OCI-LY7 (cell line): Measurements from ENCODE around the gene CBFA2T2. TPM values are rescaled to one million over a fixed set of nuclear protein-coding genes. Genes with fewer than 3 reads are reported as not detected.
"Not testable (repeated sequence)": the region's sequence is repeated elsewhere in the genome, so short reads cannot be mapped to it uniquely, and the experiment has no call there.

Experiments
- BruUV-seq: library from RNA; stranded (reverse); fragments of 400-500 nt; replicated peaks from 2 replicates; lab custom pipeline; 2021; lab: Mats Ljungman, UMichigan
- CTCF ChIA-PET: fragments of 300-600 bp; sonication (Branson Sonifier 250); formaldehyde crosslinking; loops from one replicate; lab custom pipeline; 2022; ENCODE audit warnings: antibody characterized with exemption; ENCODE audit not compliant: unreplicated experiment; lab: Charles Lee
- POLR2A ChIA-PET: fragments of 300-600 bp; sonication (Branson Sonifier 250); formaldehyde crosslinking; loops from one replicate; lab custom pipeline; 2022; ENCODE audit warnings: antibody characterized with exemption; lab: Charles Lee
- DNase-seq: peaks from one replicate; pipeline ENCODE4 v3.0.0-alpha.2; 2015; ENCODE audit warnings: low spot score
- H2AFZ ChIP-seq: fragments of 200-600 bp; sonication (generic), shearing (Covaris generic); 2 replicates; pipeline ENCODE4 v1.6.1; 2014; ENCODE audit warnings: mild to moderate bottlenecking, antibody characterized with exemption, low read length, moderate library complexity
- H3K27ac ChIP-seq: fragments of 200-600 bp; sonication (generic); 2 replicates; pipeline ENCODE4 v1.5.1; 2014; ENCODE audit warnings: mixed run types, low read depth, mild to moderate bottlenecking, moderate library complexity, low read length, inconsistent platforms; ENCODE audit not compliant: poor library complexity, severe bottlenecking
- H3K36me3 ChIP-seq: fragments of 200-600 bp; sonication (generic); 2 replicates; pipeline ENCODE4 v1.6.1; 2014; ENCODE audit warnings: mild to moderate bottlenecking, antibody characterized with exemption, low read length, moderate library complexity, mixed read lengths; ENCODE audit not compliant: insufficient read depth
- H3K4me1 ChIP-seq: fragments of 200-600 bp; sonication (generic); 2 replicates; pipeline ENCODE4 v1.5.1; 2014; ENCODE audit warnings: mild to moderate bottlenecking, low read length; ENCODE audit not compliant: insufficient read depth, poor library complexity, severe bottlenecking
- H3K4me2 ChIP-seq: fragments of 200-600 bp; sonication (generic); 2 replicates; pipeline ENCODE4 v1.6.1; 2014; ENCODE audit warnings: mild to moderate bottlenecking, low read length
- H3K4me3 ChIP-seq: fragments of 200-600 bp; sonication (generic); 2 replicates; pipeline ENCODE4 v1.5.1; 2014; ENCODE audit warnings: mild to moderate bottlenecking, low read depth, low read length; ENCODE audit not compliant: poor library complexity, severe bottlenecking
- H3K79me2 ChIP-seq: fragments of 200-600 bp; sonication (generic); 2 replicates; pipeline ENCODE4 v1.6.1; 2016; ENCODE audit warnings: low read depth, mild to moderate bottlenecking, low read length, moderate library complexity, mixed read lengths; ENCODE audit not compliant: insufficient read depth
- H3K9me2 ChIP-seq: fragments of 200-600 bp; sonication (generic); 2 replicates; pipeline ENCODE4 v1.6.1; 2016; ENCODE audit warnings: mild to moderate bottlenecking, low read length, mixed read lengths; ENCODE audit not compliant: insufficient read depth
- H3K9me3 ChIP-seq: fragments of 200-600 bp; sonication (generic); 2 replicates; pipeline ENCODE4 v1.6.1; 2014; ENCODE audit warnings: mild to moderate bottlenecking, mixed run types, low read length, mixed read lengths
- H4K20me1 ChIP-seq: fragments of 200-600 bp; sonication (generic); 2 replicates; pipeline ENCODE4 v1.6.1; 2014; ENCODE audit warnings: mild to moderate bottlenecking, antibody characterized with exemption, low read length, moderate library complexity, mixed read lengths; ENCODE audit not compliant: insufficient read depth
- EZH2phosphoT487 ChIP-seq: fragments of 200-600 bp; sonication (generic); IDR thresholded peaks from 2 replicates; pipeline ENCODE4 v1.6.1; 2018; ENCODE audit warnings: low read depth, borderline replicate concordance, mild to moderate bottlenecking, mixed run types, antibody characterized with exemption, low read length, moderate library complexity, mixed read lengths
- intact Hi-C: fragments of 100-400 bp; cut with micrococcal nuclease; formaldehyde crosslinking; loops from one replicate; pipeline ENCODE4 v1.10.0; 2022; ENCODE audit not compliant: unreplicated experiment
- total RNA-seq, 2 experiments: library from RNA; depleted of rRNA in 1 of 2; stranded (reverse); fragments of >200 nt in 1 of 2; shearing (Covaris generic) in 1 of 2; gene quantifications; 2 replicates each; pipeline ENCODE4 v1.2.3, GENCODE V29; 2014 to 2022
- TF ChIP-seq, protein P1 (sequence below): fragments of 200-600 bp; sonication (generic); conservative IDR thresholded peaks from 2 replicates; pipeline ENCODE4 v1.5.1; 2014; ENCODE audit warnings: mild to moderate bottlenecking, antibody characterized with exemption, low read length, moderate library complexity, mixed read lengths

The CBFA2T2 gene
- total RNA-seq, 2 experiments from 2014 or later: 20.7 to 32.9 TPM

DNA sequence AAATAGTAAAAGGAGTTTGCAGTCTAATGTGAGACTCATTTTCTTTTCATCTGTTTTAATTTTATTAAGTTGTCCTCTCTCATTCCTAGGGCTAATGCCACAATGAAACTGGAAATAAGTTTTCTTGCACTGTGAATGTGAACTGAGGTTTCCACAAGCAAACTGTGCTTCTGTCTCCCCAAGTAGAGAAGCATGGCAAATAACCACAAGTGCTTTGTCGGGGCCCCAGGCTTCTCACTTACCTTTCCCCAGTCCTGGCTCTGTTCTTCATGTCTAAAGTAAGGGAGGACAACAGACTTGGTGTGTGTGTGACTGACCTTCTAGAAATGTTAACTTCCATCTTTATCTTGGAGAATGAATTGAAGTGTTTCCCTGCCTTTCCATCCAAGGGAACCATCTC is 80.8 kb downstream of the CBFA2T2 start:
- H3K79me2 ChIP-seq: peaks cover 92% of the 10 kb centered on the region
- peak overlapping the region; percentile 99 for H3K27ac ChIP-seq

DNA sequence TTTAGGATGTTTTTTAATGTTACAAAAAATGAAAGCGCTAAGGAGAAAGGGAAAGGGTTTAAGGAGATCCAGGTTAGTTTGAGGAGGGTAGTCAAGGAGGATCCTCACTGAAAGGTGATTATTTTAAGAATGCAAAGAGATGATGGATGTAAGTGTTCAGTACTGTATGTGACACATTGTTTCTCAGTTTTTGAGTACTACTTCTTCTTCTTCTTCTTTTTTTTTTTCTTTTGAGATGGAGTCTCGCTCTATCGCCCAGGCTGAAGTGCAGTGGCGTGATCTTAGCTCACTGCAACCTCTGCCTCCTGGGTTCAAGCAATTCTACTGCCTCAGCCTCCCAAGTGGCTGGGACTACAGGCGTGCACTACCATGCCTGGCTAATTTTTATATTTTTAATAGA is 83.4 kb downstream of the CBFA2T2 start:
- H4K20me1 ChIP-seq, BruUV-seq, intact Hi-C loops, CTCF ChIA-PET, H2AFZ ChIP-seq, H3K9me3 ChIP-seq, H3K9me2 ChIP-seq, H3K4me3 ChIP-seq: not testable (repeated sequence)
- peak overlapping the region; percentile 99 for H3K27ac ChIP-seq
- DNase-seq: peak; percentile 46
- peaks cover 97% of the 10 kb centered on the region for H3K4me1 ChIP-seq
- peaks cover 21% of the 10 kb centered on the region; the same call in 1 of the 2 replicates for H3K36me3 ChIP-seq
- H3K4me2 ChIP-seq: peak overlapping the region; percentile 94
- POLR2A ChIA-PET: interaction anchor here (0.8 to 1.8 kb wide), 3 partner anchors 21 to 93 kb away, joined by 3 to 5 read pairs (median 4); partner anchors contain the start of genes ACTL10 and CBFA2T2
- H3K79me2 ChIP-seq: peaks cover 94% of the 10 kb centered on the region

More for the DNA sequence above, 80.8 kb downstream of the CBFA2T2 start:
- Histone ChIP-seq H2AFZ (no peak overlapping the region; the same call in 1 of the 2 replicates), H3K9me3 (no peaks in the 10 kb centered on the region), H3K9me2 (no peaks in the 10 kb centered on the region), H3K4me3 (peak overlapping the region; percentile 46), H3K4me1 (peaks cover 97% of the 10 kb centered on the region), H3K4me2 (peak overlapping the region; percentile 94), H3K36me3 (peaks cover 23% of the 10 kb centered on the region; the same call in 1 of the 2 replicates), H4K20me1 (no peaks in the 10 kb centered on the region)
- ChIA-PET POLR2A (interaction anchor here (0.8 to 1.4 kb wide), 2 partner anchors 9 to 35 kb away, joined by 3 to 7 read pairs; no protein-coding TSS in a partner anchor), CTCF (no interaction called here)
- no TSS peak for BruUV-seq
- intact Hi-C loops: no loop called here
- peak; percentile 56 for DNase-seq
- no peak for TF ChIP-seq EZH2phosphoT487
- TF ChIP-seq, protein P1, sequence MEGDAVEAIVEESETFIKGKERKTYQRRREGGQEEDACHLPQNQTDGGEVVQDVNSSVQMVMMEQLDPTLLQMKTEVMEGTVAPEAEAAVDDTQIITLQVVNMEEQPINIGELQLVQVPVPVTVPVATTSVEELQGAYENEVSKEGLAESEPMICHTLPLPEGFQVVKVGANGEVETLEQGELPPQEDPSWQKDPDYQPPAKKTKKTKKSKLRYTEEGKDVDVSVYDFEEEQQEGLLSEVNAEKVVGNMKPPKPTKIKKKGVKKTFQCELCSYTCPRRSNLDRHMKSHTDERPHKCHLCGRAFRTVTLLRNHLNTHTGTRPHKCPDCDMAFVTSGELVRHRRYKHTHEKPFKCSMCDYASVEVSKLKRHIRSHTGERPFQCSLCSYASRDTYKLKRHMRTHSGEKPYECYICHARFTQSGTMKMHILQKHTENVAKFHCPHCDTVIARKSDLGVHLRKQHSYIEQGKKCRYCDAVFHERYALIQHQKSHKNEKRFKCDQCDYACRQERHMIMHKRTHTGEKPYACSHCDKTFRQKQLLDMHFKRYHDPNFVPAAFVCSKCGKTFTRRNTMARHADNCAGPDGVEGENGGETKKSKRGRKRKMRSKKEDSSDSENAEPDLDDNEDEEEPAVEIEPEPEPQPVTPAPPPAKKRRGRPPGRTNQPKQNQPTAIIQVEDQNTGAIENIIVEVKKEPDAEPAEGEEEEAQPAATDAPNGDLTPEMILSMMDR: no peak

DNA sequence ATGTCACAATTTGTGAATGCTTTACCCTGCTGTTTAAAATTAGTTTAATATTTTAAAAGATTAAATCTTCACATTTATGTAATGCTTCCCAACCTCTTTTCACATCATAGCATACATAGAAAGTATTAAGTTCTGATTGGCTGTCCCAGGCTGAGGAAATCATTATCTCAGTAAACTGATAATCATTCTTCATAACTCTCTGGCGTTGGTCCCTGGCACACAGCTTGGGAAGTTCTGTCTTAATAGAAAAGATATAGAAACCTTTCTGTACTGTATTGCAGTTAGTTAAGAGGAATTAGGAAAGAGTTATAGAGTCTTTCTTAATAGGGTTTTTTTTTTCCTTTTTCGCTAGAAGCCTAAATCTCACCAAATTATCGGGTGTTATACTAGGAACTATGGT is 85.4 kb downstream of the CBFA2T2 start:
- no peak for DNase-seq
- H4K20me1 ChIP-seq: no peaks in the 10 kb centered on the region
- H3K27ac ChIP-seq: peak overlapping the region; percentile 99
- no peaks in the 10 kb centered on the region for H3K9me3 ChIP-seq
- H3K4me2 ChIP-seq: peak overlapping the region; percentile 8
- intact Hi-C loops: no loop called here
- peaks cover 98% of the 10 kb centered on the region for H3K79me2 ChIP-seq
- peaks cover 88% of the 10 kb centered on the region for H3K4me1 ChIP-seq
- no TSS peak for BruUV-seq
- H2AFZ ChIP-seq: no peak overlapping the region
- H3K4me3 ChIP-seq: no peak overlapping the region
- TF ChIP-seq, protein P1: no peak
- TF ChIP-seq EZH2phosphoT487: no peak
- ChIA-PET CTCF (no interaction called here), POLR2A (interaction anchor here (1.7 to 3.9 kb wide), 2 partner anchors 14 to 20 kb away, joined by 5 to 29 read pairs; no protein-coding TSS in a partner anchor)
- no peaks in the 10 kb centered on the region for H3K9me2 ChIP-seq
- peaks cover 27% of the 10 kb centered on the region; the same call in 1 of the 2 replicates for H3K36me3 ChIP-seq
